ENCODE measurements around the gene WHRN. TPM values are rescaled to one million over a fixed set of nuclear protein-coding genes. Genes with fewer than 3 reads are reported as not detected.

The WHRN gene
- total RNA-seq, 1 donor from 2014 or later: 5.2 TPM

GRCh38 chr9:114469091-114469853 is 36.0 kb downstream of the WHRN start:
- H3K4me3 ChIP-seq (ENCODE audit: low read depth, low read length): no peak overlapping the region
- DNase-seq (ENCODE audit: low read depth): no peak
- TF ChIP-seq, protein P1, sequence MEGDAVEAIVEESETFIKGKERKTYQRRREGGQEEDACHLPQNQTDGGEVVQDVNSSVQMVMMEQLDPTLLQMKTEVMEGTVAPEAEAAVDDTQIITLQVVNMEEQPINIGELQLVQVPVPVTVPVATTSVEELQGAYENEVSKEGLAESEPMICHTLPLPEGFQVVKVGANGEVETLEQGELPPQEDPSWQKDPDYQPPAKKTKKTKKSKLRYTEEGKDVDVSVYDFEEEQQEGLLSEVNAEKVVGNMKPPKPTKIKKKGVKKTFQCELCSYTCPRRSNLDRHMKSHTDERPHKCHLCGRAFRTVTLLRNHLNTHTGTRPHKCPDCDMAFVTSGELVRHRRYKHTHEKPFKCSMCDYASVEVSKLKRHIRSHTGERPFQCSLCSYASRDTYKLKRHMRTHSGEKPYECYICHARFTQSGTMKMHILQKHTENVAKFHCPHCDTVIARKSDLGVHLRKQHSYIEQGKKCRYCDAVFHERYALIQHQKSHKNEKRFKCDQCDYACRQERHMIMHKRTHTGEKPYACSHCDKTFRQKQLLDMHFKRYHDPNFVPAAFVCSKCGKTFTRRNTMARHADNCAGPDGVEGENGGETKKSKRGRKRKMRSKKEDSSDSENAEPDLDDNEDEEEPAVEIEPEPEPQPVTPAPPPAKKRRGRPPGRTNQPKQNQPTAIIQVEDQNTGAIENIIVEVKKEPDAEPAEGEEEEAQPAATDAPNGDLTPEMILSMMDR (conservative IDR thresholded peaks at IDR 0.05; ENCODE audit: low read depth, low read length): no peak

GRCh38 chr9:114467910-114468309 is 37.4 kb downstream of the WHRN start:
- no peak for DNase-seq (ENCODE audit: low read depth)

DNA sequence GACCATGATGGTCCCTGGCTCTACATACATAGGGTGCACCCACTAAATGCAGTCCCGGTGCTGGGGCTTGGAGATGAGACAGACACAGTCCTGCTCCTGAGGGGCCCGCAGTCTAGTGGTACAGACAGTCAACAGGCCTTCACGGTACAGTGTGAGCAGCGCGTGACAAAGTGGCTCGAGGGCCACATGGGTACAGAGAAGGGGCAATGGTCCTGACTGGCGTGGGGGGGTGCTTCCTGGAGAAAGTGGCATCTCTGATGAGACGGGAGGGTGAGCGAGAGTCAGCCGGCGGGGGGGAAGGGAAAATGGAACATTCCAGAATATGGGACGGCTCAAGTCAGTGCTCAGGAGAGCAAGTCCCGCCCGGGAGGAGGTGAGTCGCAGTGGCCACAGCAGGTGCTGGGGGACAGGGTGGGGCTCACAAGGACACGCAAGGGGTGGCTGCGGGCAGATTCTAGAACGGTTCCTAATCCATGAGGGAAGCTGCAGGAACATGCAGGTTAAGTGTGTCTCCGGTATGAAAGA is 38.0 kb downstream of the WHRN start:
- TF ChIP-seq, protein P1 (conservative IDR thresholded peaks at IDR 0.05; ENCODE audit: low read depth, low read length): no peak

More at GRCh38 chr9:114467910-114468309, 37.4 kb downstream of the WHRN start:
- no peak overlapping the region for H3K4me3 ChIP-seq (ENCODE audit: low read depth, low read length)
- TF ChIP-seq, protein P1 (conservative IDR thresholded peaks at IDR 0.05; ENCODE audit: low read depth, low read length): no peak

GRCh38 chr9:114465906-114466900 is 39.1 kb downstream of the WHRN start:
- TF ChIP-seq, protein P1 (conservative IDR thresholded peaks at IDR 0.05; ENCODE audit: low read depth, low read length): no peak
- no peak overlapping the region for H3K4me3 ChIP-seq (ENCODE audit: low read depth, low read length)
- DNase-seq (ENCODE audit: low read depth): no peak

More for the DNA sequence above, 38.0 kb downstream of the WHRN start:
- no peak overlapping the region for H3K4me3 ChIP-seq (ENCODE audit: low read depth, low read length)
- no peak for DNase-seq (ENCODE audit: low read depth)

DNA sequence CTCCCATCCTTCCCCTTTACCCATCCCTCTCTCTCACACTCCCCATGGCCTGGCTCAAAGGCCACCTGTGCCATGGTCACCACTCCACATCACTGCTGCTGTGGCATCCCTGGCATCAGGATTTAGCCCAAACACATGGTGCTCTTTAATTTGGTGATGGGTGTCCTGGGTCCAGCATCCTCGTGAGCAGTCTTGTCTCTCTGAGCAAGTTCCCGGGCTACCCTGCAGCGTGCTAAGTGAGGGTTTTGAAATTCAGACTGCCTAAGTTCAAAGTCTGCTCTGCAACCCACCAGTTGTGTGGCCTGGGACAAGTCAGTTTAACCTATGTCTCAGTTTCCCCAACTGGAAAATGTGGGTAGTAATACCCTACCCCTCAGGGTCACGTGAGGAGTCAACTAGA is 39.9 kb downstream of the WHRN start:
- TF ChIP-seq, protein P1 (conservative IDR thresholded peaks at IDR 0.05; ENCODE audit: low read depth, low read length): no peak
- no peak for DNase-seq (ENCODE audit: low read depth)
- no peak overlapping the region for H3K4me3 ChIP-seq (ENCODE audit: low read depth, low read length)

DNA sequence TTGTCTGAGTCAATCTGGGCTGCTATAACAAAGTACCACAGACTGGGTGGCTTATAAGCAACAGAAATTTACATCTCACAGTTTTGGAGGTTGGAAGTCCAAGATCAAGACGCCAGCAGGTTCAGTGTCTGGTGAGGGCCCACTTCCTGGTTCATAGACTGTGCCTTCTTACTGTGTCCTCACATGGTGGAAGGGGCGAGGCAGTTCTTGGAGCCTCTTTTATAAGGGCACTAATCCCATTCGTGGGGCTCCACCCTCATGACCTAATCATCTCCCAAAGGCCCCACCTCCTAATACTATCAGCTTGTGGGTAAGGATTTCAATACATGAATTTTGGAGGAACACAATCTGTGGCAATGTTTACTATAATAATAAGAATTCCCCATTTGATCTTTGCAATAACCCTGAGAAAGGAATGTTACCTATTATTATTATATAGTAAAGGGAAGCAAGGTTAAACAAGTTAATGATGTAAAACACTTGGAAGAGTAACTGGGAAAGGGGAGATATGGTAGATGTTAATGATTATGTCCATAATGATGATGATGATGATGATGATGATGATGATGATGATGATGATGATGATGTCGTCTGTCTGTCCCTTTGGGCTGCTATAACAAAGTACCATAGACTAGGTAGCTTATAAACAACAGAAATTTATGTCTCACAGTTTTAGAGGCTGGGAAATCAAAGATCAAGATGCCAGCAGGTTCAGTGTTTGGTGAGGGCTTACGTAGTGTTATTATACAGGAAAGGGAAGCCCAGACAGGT is 40.8 kb downstream of the WHRN start:
- TF ChIP-seq, protein P1 (conservative IDR thresholded peaks at IDR 0.05; ENCODE audit: low read depth, low read length): no peak
- no peak for DNase-seq (ENCODE audit: low read depth)

More for the DNA sequence above, 40.8 kb downstream of the WHRN start:
- H3K4me3 ChIP-seq (ENCODE audit: low read depth, low read length): no peak overlapping the region

Data from epithelial cell of proximal tubule (primary cell).